Measurements from ENCODE around the gene YIPF4. TPM values are rescaled to one million over a fixed set of nuclear protein-coding genes. Genes with fewer than 3 reads are reported as not detected.

Gene YIPF4
- polyA plus RNA-seq, 1 of the 3 experiments (the other 2 are of a cell fraction) = 3.5 TPM

DNA sequence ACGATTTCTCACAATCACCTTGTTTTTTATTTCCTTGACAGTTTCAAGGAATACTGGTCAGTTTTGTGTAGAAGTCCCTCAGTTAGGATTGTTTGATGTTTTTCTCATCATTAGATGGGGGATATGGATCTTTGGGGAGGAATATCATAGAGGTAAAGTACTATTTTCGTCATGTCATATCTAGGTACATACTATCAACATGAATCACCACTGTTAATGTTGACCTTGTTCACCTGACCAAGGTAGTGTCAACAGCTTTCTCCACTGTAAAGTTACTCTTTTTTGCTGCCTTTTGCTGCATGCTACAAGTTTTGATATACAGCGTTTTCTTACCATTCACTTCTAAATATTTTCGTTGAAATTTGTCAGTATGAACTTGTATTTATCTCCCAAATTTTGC is 45.7 kb upstream of the YIPF4 start:
- H3K9me2 ChIP-seq = no peaks in the 10 kb centered on the region
- no peak overlapping the region for H2AFZ ChIP-seq (ENCODE audit: low read depth)
- 0 out of 2 replicates have a peak, but pooled peaks cover 3% of the 10 kb centered on the region for H3K9me3 ChIP-seq
- no peak overlapping the region for H3K27ac ChIP-seq (ENCODE audit: low read depth in 2 of 2, low read length in 1 of 2)
- H3K36me3 ChIP-seq (replicated peaks in 1 of 2; ENCODE audit: control insufficient read depth in 1 of 2, insufficient read depth in 2 of 2, low read length in 1 of 2) = peaks cover 6 to 9% of the 10 kb centered on the region in 2 experiments
- POLR2A ChIA-PET = no interaction called here
- 92% methylated on average over 4 of the region's 4 CpGs for WGBS (ENCODE audit: low lambda C conversion rate)
- H3K4me1 ChIP-seq (ENCODE audit: control insufficient read depth in 1 of 2, insufficient read depth in 2 of 2, low read depth in 1 of 2, low read length in 1 of 2) = no peaks in the 10 kb centered on the region
- no peak for TF ChIP-seq TCF12 (IDR thresholded peaks at IDR 0.05)
- TF ChIP-seq, protein P1, sequence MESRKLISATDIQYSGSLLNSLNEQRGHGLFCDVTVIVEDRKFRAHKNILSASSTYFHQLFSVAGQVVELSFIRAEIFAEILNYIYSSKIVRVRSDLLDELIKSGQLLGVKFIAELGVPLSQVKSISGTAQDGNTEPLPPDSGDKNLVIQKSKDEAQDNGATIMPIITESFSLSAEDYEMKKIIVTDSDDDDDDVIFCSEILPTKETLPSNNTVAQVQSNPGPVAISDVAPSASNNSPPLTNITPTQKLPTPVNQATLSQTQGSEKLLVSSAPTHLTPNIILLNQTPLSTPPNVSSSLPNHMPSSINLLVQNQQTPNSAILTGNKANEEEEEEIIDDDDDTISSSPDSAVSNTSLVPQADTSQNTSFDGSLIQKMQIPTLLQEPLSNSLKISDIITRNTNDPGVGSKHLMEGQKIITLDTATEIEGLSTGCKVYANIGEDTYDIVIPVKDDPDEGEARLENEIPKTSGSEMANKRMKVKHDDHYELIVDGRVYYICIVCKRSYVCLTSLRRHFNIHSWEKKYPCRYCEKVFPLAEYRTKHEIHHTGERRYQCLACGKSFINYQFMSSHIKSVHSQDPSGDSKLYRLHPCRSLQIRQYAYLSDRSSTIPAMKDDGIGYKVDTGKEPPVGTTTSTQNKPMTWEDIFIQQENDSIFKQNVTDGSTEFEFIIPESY (IDR thresholded peaks at IDR 0.05; ENCODE audit: borderline replicate concordance, low read depth) = no peak
- TF ChIP-seq, protein P2, sequence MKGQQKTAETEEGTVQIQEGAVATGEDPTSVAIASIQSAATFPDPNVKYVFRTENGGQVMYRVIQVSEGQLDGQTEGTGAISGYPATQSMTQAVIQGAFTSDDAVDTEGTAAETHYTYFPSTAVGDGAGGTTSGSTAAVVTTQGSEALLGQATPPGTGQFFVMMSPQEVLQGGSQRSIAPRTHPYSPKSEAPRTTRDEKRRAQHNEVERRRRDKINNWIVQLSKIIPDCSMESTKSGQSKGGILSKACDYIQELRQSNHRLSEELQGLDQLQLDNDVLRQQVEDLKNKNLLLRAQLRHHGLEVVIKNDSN (IDR thresholded peaks at IDR 0.05; ENCODE audit: borderline replicate concordance, low read depth) = no peak
- TF ChIP-seq MXI1 (IDR thresholded peaks at IDR 0.05; ENCODE audit: low read depth, low read length) = no peak
- TF ChIP-seq SIN3A (IDR thresholded peaks at IDR 0.05; ENCODE audit: borderline replicate concordance, low read depth, low read length) = no peak
- TF ChIP-seq MEF2A (IDR thresholded peaks at IDR 0.05; ENCODE audit: borderline replicate concordance, low read depth) = no peak
- TF ChIP-seq, protein P3, sequence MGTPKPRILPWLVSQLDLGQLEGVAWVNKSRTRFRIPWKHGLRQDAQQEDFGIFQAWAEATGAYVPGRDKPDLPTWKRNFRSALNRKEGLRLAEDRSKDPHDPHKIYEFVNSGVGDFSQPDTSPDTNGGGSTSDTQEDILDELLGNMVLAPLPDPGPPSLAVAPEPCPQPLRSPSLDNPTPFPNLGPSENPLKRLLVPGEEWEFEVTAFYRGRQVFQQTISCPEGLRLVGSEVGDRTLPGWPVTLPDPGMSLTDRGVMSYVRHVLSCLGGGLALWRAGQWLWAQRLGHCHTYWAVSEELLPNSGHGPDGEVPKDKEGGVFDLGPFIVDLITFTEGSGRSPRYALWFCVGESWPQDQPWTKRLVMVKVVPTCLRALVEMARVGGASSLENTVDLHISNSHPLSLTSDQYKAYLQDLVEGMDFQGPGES (IDR thresholded peaks at IDR 0.05; ENCODE audit: low read depth, low read length) = no peak
- no peak for TF ChIP-seq RAD21 (IDR thresholded peaks at IDR 0.05; ENCODE audit: low read length)
- no peak for TF ChIP-seq RXRA (IDR thresholded peaks at IDR 0.05; ENCODE audit: borderline replicate concordance, low read depth)
- no peak for TF ChIP-seq JUND (IDR thresholded peaks at IDR 0.05)
- TF ChIP-seq SMC3 (IDR thresholded peaks at IDR 0.05; ENCODE audit: low read depth, low read length) = no peak
- no peak for TF ChIP-seq POLR2AphosphoS5 (IDR thresholded peaks at IDR 0.05; ENCODE audit: low read depth, low read length)
- no peak for TF ChIP-seq TAF1 (IDR thresholded peaks at IDR 0.05; ENCODE audit: borderline replicate concordance, low read depth, low read length)
- no peak for TF ChIP-seq YY1 (IDR thresholded peaks at IDR 0.05; ENCODE audit: low read depth)
- no peak for TF ChIP-seq RCOR1 (IDR thresholded peaks at IDR 0.05; ENCODE audit: low read length)
- TF ChIP-seq FOSL2 (IDR thresholded peaks at IDR 0.05; ENCODE audit: borderline replicate concordance, low read depth) = no peak
- no peak for TF ChIP-seq FOXM1 (IDR thresholded peaks at IDR 0.05; ENCODE audit: low read depth)
- TF ChIP-seq EP300 (IDR thresholded peaks at IDR 0.05; ENCODE audit: borderline replicate concordance in 1 of 2, low read depth in 1 of 2, low read length in 1 of 2) = no peak
- no peak for TF ChIP-seq CHD2 (IDR thresholded peaks at IDR 0.05; ENCODE audit: low read length, partially characterized antibody)
- TF ChIP-seq, protein P4, sequence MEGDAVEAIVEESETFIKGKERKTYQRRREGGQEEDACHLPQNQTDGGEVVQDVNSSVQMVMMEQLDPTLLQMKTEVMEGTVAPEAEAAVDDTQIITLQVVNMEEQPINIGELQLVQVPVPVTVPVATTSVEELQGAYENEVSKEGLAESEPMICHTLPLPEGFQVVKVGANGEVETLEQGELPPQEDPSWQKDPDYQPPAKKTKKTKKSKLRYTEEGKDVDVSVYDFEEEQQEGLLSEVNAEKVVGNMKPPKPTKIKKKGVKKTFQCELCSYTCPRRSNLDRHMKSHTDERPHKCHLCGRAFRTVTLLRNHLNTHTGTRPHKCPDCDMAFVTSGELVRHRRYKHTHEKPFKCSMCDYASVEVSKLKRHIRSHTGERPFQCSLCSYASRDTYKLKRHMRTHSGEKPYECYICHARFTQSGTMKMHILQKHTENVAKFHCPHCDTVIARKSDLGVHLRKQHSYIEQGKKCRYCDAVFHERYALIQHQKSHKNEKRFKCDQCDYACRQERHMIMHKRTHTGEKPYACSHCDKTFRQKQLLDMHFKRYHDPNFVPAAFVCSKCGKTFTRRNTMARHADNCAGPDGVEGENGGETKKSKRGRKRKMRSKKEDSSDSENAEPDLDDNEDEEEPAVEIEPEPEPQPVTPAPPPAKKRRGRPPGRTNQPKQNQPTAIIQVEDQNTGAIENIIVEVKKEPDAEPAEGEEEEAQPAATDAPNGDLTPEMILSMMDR (IDR thresholded peaks at IDR 0.05) = no peak
- no peak overlapping the region for H3K4me3 ChIP-seq (ENCODE audit: low read depth in 2 of 2, low read length in 1 of 2)
- no peaks in the 10 kb centered on the region for H3K79me2 ChIP-seq (ENCODE audit: insufficient read depth)
- CTCF ChIA-PET = no interaction called here
- H3K27me3 ChIP-seq (ENCODE audit: insufficient read depth) = no peaks in the 10 kb centered on the region
- no peaks in the 10 kb centered on the region for H3F3A ChIP-seq (replicated peaks; ENCODE audit: insufficient read depth)
- no peak overlapping the region for H3K4me2 ChIP-seq
- DNase-seq = no peak
- H4K20me1 ChIP-seq (ENCODE audit: insufficient read depth) = no peaks in the 10 kb centered on the region
- H3K9ac ChIP-seq = no peak overlapping the region

Data from SK-N-SH (cell line).